ENCODE results near the gene LINC01488. TPM values are rescaled to one million over a fixed set of nuclear protein-coding genes. Genes with fewer than 3 reads are reported as not detected.
A peak's percentile ranks its signal among the peaks of the same experiment; 100 is the strongest.

The LINC01488 gene
- total and polyA plus RNA-seq, 2 of the 13 experiments (the other 11 are each of a cell fraction or from before 2014, with no cell fraction given), result 0.26 to 0.58 TPM

GRCh38 chr11:69450064-69450856 is 31.2 kb upstream of the LINC01488 start:
- in situ Hi-C loops (cut with HindIII; ENCODE audit: extremely low pct_ligation_motif_present, low pct_unique_long_range_greater_than_20kb) (no loop called here), intact Hi-C loops (cut with micrococcal nuclease; ENCODE audit: unreplicated experiment) (no loop called here)
- ChIA-PET CTCF (ENCODE audit: low intra/inter-chr PET ratio, low total read pairs) (interaction anchor here (1.0 kb wide), 1 partner anchor 193 kb away, joined by 3 read pairs; no protein-coding TSS in a partner anchor), POLR2A (no interaction called here)
- no peaks in the 10 kb centered on the region for H3K27me3 ChIP-seq (ENCODE audit: control insufficient read depth in 1 of 2, insufficient read depth in 2 of 2, low read length in 2 of 2)
- no peaks in the 10 kb centered on the region for H4K20me1 ChIP-seq (ENCODE audit: insufficient read depth, low read length)
- DNase-seq (ENCODE audit: low spot score), result no peak
- no peaks in the 10 kb centered on the region for H3K36me3 ChIP-seq (replicated peaks in 1 of 2; ENCODE audit: control insufficient read depth in 1 of 2, insufficient read depth in 2 of 2, low read length in 2 of 2)
- no peak for FAIRE-seq
- H3K9me3 ChIP-seq (ENCODE audit: low read length), result no peaks in the 10 kb centered on the region
- no peak for ATAC-seq
- H3K4me3 ChIP-seq (replicated peaks in 1 of 3; ENCODE audit: insufficient read depth in 1 of 3, low read depth in 2 of 3, low read length in 3 of 3), result no peak overlapping the region
- no peak overlapping the region for H3K9ac ChIP-seq (ENCODE audit: insufficient read depth, low read depth, low read length)
- no peak overlapping the region for H2AFZ ChIP-seq (ENCODE audit: low read length)
- no peaks in the 10 kb centered on the region for H3K79me2 ChIP-seq (ENCODE audit: insufficient read depth, low read length)
- no peak overlapping the region for H3K27ac ChIP-seq (ENCODE audit: extremely low read length, insufficient read depth, low read length)
- peak overlapping the region; percentile 18; the same call in 1 of the 2 replicates for H3K4me2 ChIP-seq (ENCODE audit: low read depth, low read length)
- WGBS (ENCODE audit: low lambda C conversion rate), result 60% methylated on average over 16 of the region's 18 CpGs
- peaks cover 24% of the 10 kb centered on the region for H3K4me1 ChIP-seq (ENCODE audit: insufficient read depth, low read length)
- no TSS peak for BruUV-seq (replicated peaks)
- TF ChIP-seq SMAD9 (CRISPR knock-in tag; IDR thresholded peaks at IDR 0.05) (no peak), ZNF431 (CRISPR knock-in tag; IDR thresholded peaks at IDR 0.05; ENCODE audit: borderline replicate concordance, low read depth) (no peak), SOX6 (IDR thresholded peaks at IDR 0.05) (no peak), SOX6 (CRISPR knock-in tag; IDR thresholded peaks at IDR 0.05) (no peak), ZNF703 (CRISPR knock-in tag; IDR thresholded peaks at IDR 0.05; ENCODE audit: borderline replicate concordance) (no peak), ZNF142 (CRISPR knock-in tag; IDR thresholded peaks at IDR 0.05) (no peak), SIN3B (IDR thresholded peaks at IDR 0.05; ENCODE audit: low read length) (no peak), GPBP1L1 (CRISPR knock-in tag; IDR thresholded peaks at IDR 0.05) (no peak), ZMYM4 (CRISPR knock-in tag; IDR thresholded peaks at IDR 0.05) (no peak), ZNF589 (CRISPR knock-in tag; conservative IDR thresholded peaks at IDR 0.05) (no peak), CCAR2 (optimal IDR thresholded peaks at IDR 0.05; ENCODE audit: low read depth, low read length) (no peak), AGO1 (IDR thresholded peaks at IDR 0.05; ENCODE audit: low read depth, low read length, poor library complexity, severe bottlenecking) (no peak), NFYB (CRISPR knock-in tag; IDR thresholded peaks at IDR 0.05) (no peak)
